NCI-H2196 (cell line): ENCODE measurements around the gene DGKG.

ENCODE experiments used
- DNase-seq: peaks from one replicate; lab custom pipeline; 2025; ENCODE audit not compliant: unreplicated experiment; lab: John Stamatoyannopoulos, UW

The DGKG gene

GRCh38 chr3:186216900-186217819 is 144.9 kb downstream of the DGKG start:
- DNase-seq, result no peak

- DNase-seq, result no peak
Measured at GRCh38 chr3:186214670-186215069, 147.4 kb downstream of the DGKG start.

GRCh38 chr3:186213946-186214345 is 148.1 kb downstream of the DGKG start:
- DNase-seq, result no peak

- no peak for DNase-seq
Measured at GRCh38 chr3:186212611-186213010, 149.4 kb downstream of the DGKG start.

- no peak for DNase-seq
Measured at GRCh38 chr3:186210852-186211500, 151.1 kb downstream of the DGKG start.

GRCh38 chr3:186209810-186210752 is 152.0 kb downstream of the DGKG start:
- peak; percentile 99 for DNase-seq

GRCh38 chr3:186208296-186208989 is 153.6 kb downstream of the DGKG start:
- DNase-seq, result no peak

GRCh38 chr3:186207515-186207914 is 154.5 kb downstream of the DGKG start:
- DNase-seq, result no peak

GRCh38 chr3:186200726-186201125 is 161.3 kb downstream of the DGKG start:
- no peak for DNase-seq

GRCh38 chr3:186198442-186198841 is 163.6 kb downstream of the DGKG start:
- DNase-seq, result no peak

- DNase-seq, result no peak
Measured at GRCh38 chr3:186194451-186194811, 167.6 kb downstream of the DGKG start.

- no peak for DNase-seq
Measured at GRCh38 chr3:186193534-186194450, 168.2 kb downstream of the DGKG start.

GRCh38 chr3:186192823-186193222 is 169.2 kb downstream of the DGKG start:
- no peak for DNase-seq

GRCh38 chr3:186189492-186189891 is 172.5 kb downstream of the DGKG start:
- no peak for DNase-seq

- DNase-seq, result no peak
Measured at GRCh38 chr3:186187401-186188275, 174.4 kb downstream of the DGKG start.

GRCh38 chr3:186185194-186185787 is 176.7 kb downstream of the DGKG start:
- no peak for DNase-seq

- DNase-seq, result no peak
Measured at GRCh38 chr3:186184021-186184420, 178.0 kb downstream of the DGKG start.

GRCh38 chr3:186182850-186183249 is 179.2 kb downstream of the DGKG start:
- DNase-seq, result no peak
